IMR-90 (cell line): Measurements from ENCODE around the gene JMJD6. TPM values are rescaled to one million over a fixed set of nuclear protein-coding genes. Genes with fewer than 3 reads are reported as not detected.

Experiments used
- ATAC-seq: fragments of 200-7000 bp; cut with Tn5 transposase; 2 replicates; pipeline ENCODE4 v1.9.1; 2020; ENCODE audit warnings: low read depth, mild to moderate bottlenecking, moderate library complexity
- BruUV-seq: library from RNA; stranded (reverse); fragments of 400-500 nt; replicated peaks from 2 replicates; lab custom pipeline; 2021; lab: Mats Ljungman, UMichigan
- CTCF ChIA-PET: fragments of 300-600 bp; formaldehyde crosslinking; extraction: SDS; loops from one replicate; lab custom pipeline; 2021; ENCODE audit warnings: antibody characterized with exemption; lab: Yijun Ruan, JAX
- POLR2A ChIA-PET: fragments of 300-600 bp; sonication (Branson Sonifier 250); formaldehyde crosslinking; loops from one replicate; lab custom pipeline; 2022; ENCODE audit warnings: antibody characterized with exemption; ENCODE audit not compliant: unreplicated experiment; lab: Charles Lee
- DNase-seq: peaks from one replicate; pipeline ENCODE4 v3.0.0; 2013
- H2AFZ ChIP-seq: replicated peaks from 2 replicates; pipeline ENCODE3; 2013; ENCODE audit warnings: low read length, mild to moderate bottlenecking; ENCODE audit not compliant: poor library complexity
- H2AK5ac ChIP-seq: 2 replicates; pipeline ENCODE4 v1.6.1; 2013; ENCODE audit warnings: low read depth, low read length, inconsistent platforms
- H2AK9ac ChIP-seq: replicated peaks from 2 replicates; pipeline ENCODE3; 2013; ENCODE audit warnings: mild to moderate bottlenecking, low read depth, low read length, moderate library complexity; ENCODE audit not compliant: poor library complexity
- H2BK120ac ChIP-seq: 2 replicates; pipeline ENCODE4 v1.6.1; 2013; ENCODE audit warnings: low read depth, low read length, inconsistent platforms
- H2BK15ac ChIP-seq: 3 replicates; pipeline ENCODE4 v1.6.1; 2013; ENCODE audit warnings: low read depth, low read length, inconsistent platforms
- H2BK20ac ChIP-seq: 2 replicates; pipeline ENCODE4 v1.6.1; 2013; ENCODE audit warnings: low read depth, mild to moderate bottlenecking, inconsistent platforms, low read length, moderate library complexity
- H2BK5ac ChIP-seq: 2 replicates; pipeline ENCODE4 v1.6.1; 2013; ENCODE audit warnings: mild to moderate bottlenecking, low read depth, low read length, inconsistent platforms; ENCODE audit not compliant: poor library complexity, severe bottlenecking
- H3K14ac ChIP-seq: replicated peaks from 2 replicates; pipeline ENCODE4 v1.6.1; 2013; ENCODE audit warnings: low read depth, low read length, inconsistent platforms
- H3K18ac ChIP-seq: 2 replicates; pipeline ENCODE4 v1.6.1; 2013; ENCODE audit warnings: low read depth, low read length, control low read depth
- H3K23ac ChIP-seq: 2 replicates; pipeline ENCODE4 v1.6.1; 2013; ENCODE audit warnings: low read depth, low read length, inconsistent platforms
- H3K27ac ChIP-seq: 2 replicates; pipeline ENCODE4 v1.5.1; 2013; ENCODE audit warnings: mild to moderate bottlenecking, control low read depth, low read length; ENCODE audit not compliant: insufficient read depth
- H3K27me3 ChIP-seq: 2 replicates; pipeline ENCODE4 v1.6.1; 2013; ENCODE audit warnings: low read length; ENCODE audit not compliant: control insufficient read depth, insufficient read depth
- H3K36me3 ChIP-seq: 2 replicates; pipeline ENCODE4 v1.6.1; 2013; ENCODE audit warnings: low read length, mixed read lengths; ENCODE audit not compliant: control insufficient read depth, insufficient read depth
- H3K4ac ChIP-seq: 2 replicates; pipeline ENCODE4 v1.6.1; 2013; ENCODE audit warnings: low read depth, low read length, inconsistent platforms
- H3K4me1 ChIP-seq: 2 replicates; pipeline ENCODE4 v1.6.1; 2013; ENCODE audit warnings: low read length, mixed read lengths; ENCODE audit not compliant: control insufficient read depth, insufficient read depth
- H3K4me2 ChIP-seq: 2 replicates; pipeline ENCODE4 v1.6.1; 2013; ENCODE audit warnings: low read depth, mild to moderate bottlenecking, control low read depth, low read length, moderate library complexity
- H3K4me3 ChIP-seq: 2 replicates; pipeline ENCODE4 v1.5.1; 2013; ENCODE audit warnings: low read depth, mild to moderate bottlenecking, control low read depth, low read length, moderate library complexity; ENCODE audit not compliant: insufficient read depth
- H3K56ac ChIP-seq: 2 replicates; pipeline ENCODE4 v1.6.1; 2013; ENCODE audit warnings: low read length, inconsistent platforms; ENCODE audit not compliant: insufficient read depth; ENCODE audit errors: extremely low read depth
- H3K79me1 ChIP-seq, 2 experiments: 2 replicates each; pipeline ENCODE4 v1.6.1; 2013; ENCODE audit warnings: low read length in 2 of 2, inconsistent platforms in 1 of 2, low read depth in 1 of 2
- H3K9ac ChIP-seq: 2 replicates; pipeline ENCODE4 v1.6.1; 2013; ENCODE audit warnings: low read depth, low read length, control low read depth
- H3K9me1 ChIP-seq: 2 replicates; pipeline ENCODE4 v1.6.1; 2013; ENCODE audit warnings: low read length, inconsistent platforms; ENCODE audit not compliant: insufficient read depth
- H3K9me3 ChIP-seq: 2 replicates; pipeline ENCODE4 v1.6.1; 2013; ENCODE audit warnings: low read length; ENCODE audit not compliant: control insufficient read depth, insufficient read depth
- H4K20me1 ChIP-seq: 2 replicates; pipeline ENCODE4 v1.6.1; 2013; ENCODE audit warnings: low read length, inconsistent platforms; ENCODE audit not compliant: insufficient read depth
- H4K5ac ChIP-seq: 2 replicates; pipeline ENCODE4 v1.6.1; 2013; ENCODE audit warnings: mild to moderate bottlenecking, low read depth, low read length, control low read depth
- H4K8ac ChIP-seq, 2 experiments: 2 replicates each; pipeline ENCODE4 v1.6.1; 2013; ENCODE audit warnings: low read depth in 2 of 2, low read length in 2 of 2, control low read depth in 1 of 2, inconsistent platforms in 1 of 2
- H4K91ac ChIP-seq: 2 replicates; pipeline ENCODE4 v1.6.1; 2013; ENCODE audit warnings: low read depth, low read length, inconsistent platforms; ENCODE audit not compliant: insufficient read depth
- BHLHE40 ChIP-seq: fragments of 150-350 bp; IDR thresholded peaks from 2 replicates; pipeline ENCODE4 v1.6.1; 2016; ENCODE audit warnings: mild to moderate bottlenecking, low read depth, low read length
- CEBPB ChIP-seq: IDR thresholded peaks from 2 replicates; pipeline ENCODE4 v1.6.1; 2012; ENCODE audit warnings: low read depth, low read length, improper control_type of control experiment
- CHD1 ChIP-seq: IDR thresholded peaks from 2 replicates; pipeline ENCODE4 v1.6.1; 2012; ENCODE audit warnings: low read depth, low read length, improper control_type of control experiment
- MAFK ChIP-seq: IDR thresholded peaks from 2 replicates; pipeline ENCODE4 v1.6.1; 2012; ENCODE audit warnings: low read depth, low read length, improper control_type of control experiment
- MAZ ChIP-seq: IDR thresholded peaks from 2 replicates; pipeline ENCODE4 v1.6.1; 2012; ENCODE audit warnings: low read depth, mild to moderate bottlenecking, low read length, improper control_type of control experiment, moderate library complexity, borderline replicate concordance
- MXI1 ChIP-seq: IDR thresholded peaks from 2 replicates; pipeline ENCODE4 v1.6.1; 2012; ENCODE audit warnings: low read depth, mild to moderate bottlenecking, low read length, moderate library complexity, borderline replicate concordance
- NFE2L2 ChIP-seq: fragments of 150-350 bp; IDR thresholded peaks from 2 replicates; pipeline ENCODE4 v1.6.1; 2016; ENCODE audit warnings: low read depth, mild to moderate bottlenecking, low read length
- POLR2A ChIP-seq: IDR thresholded peaks from 2 replicates; pipeline ENCODE4 v1.6.1; 2012; ENCODE audit warnings: mild to moderate bottlenecking, low read depth, low read length
- RAD21 ChIP-seq: IDR thresholded peaks from 2 replicates; pipeline ENCODE4 v1.6.1; 2012; ENCODE audit warnings: low read length, improper control_type of control experiment
- RCOR1 ChIP-seq: IDR thresholded peaks from 2 replicates; pipeline ENCODE4 v1.6.1; 2012; ENCODE audit warnings: mild to moderate bottlenecking, low read length, improper control_type of control experiment; ENCODE audit not compliant: insufficient replicate concordance
- RFX5 ChIP-seq: IDR thresholded peaks from 2 replicates; pipeline ENCODE4 v1.8.0; 2012; ENCODE audit warnings: low read depth, mild to moderate bottlenecking, low read length, moderate library complexity
- SMC3 ChIP-seq: fragments of 150-350 bp; IDR thresholded peaks from 2 replicates; pipeline ENCODE4 v1.6.1; 2016; ENCODE audit warnings: low read depth, mild to moderate bottlenecking, antibody characterized with exemption, low read length, moderate library complexity
- WGBS, 2 experiments: methylation state at CpG; one replicate each; pipeline versions ENCODE4 v1.1.5 to v1.1.7; 2013; ENCODE audit warnings: missing lambda C conversion rate in 2 of 2; ENCODE audit not compliant: insufficient read length in 1 of 2; ENCODE audit errors: extremely low coverage in 2 of 2; 5-methylcytosine and 5-hydroxymethylcytosine counted together
- dilution Hi-C: fragments of 300-500 bp; cut with HindIII; formaldehyde crosslinking; loops from one replicate; pipeline ENCODE4 v1.14.3; 2018; ENCODE audit warnings: low sequenced_read_pairs; ENCODE audit not compliant: unreplicated experiment
- in situ Hi-C: fragments of 300-500 bp; cut with MboI; formaldehyde crosslinking; loops from 3 replicates; pipeline ENCODE4 v1.14.3; 2019; ENCODE audit warnings: low sequenced_read_pairs, inconsistent platforms, mixed read lengths
- intact Hi-C: fragments of 100-400 bp; cut with micrococcal nuclease; formaldehyde crosslinking; loops from 2 replicates; pipeline ENCODE4 v1.10.0; 2022
- polyA plus RNA-seq, 3 experiments: library from polyadenylated mRNA; depleted of rRNA; stranded (reverse); fragments of >200 nt; gene quantifications; 2 replicates each; pipeline ENCODE4 v1.2.3, GENCODE V29; 2012; ENCODE audit warnings: low replicate concordance in 1 of 3
- total RNA-seq: library from RNA; depleted of rRNA; stranded (reverse); fragments of >200 nt; gene quantifications from 2 replicates; pipeline ENCODE4 v1.2.3, GENCODE V29; 2012
- TF ChIP-seq, protein P1 (sequence below): fragments of 150-350 bp; IDR thresholded peaks from 2 replicates; pipeline ENCODE4 v1.6.1; 2016; ENCODE audit warnings: low read depth, mild to moderate bottlenecking, low read length, moderate library complexity, borderline replicate concordance
- TF ChIP-seq, protein P2 (sequence below): fragments of 150-350 bp; IDR thresholded peaks from 2 replicates; pipeline ENCODE4 v1.6.1; 2017; ENCODE audit warnings: mild to moderate bottlenecking, antibody characterized with exemption, low read length, low read depth

JMJD6 gene
- total and polyA plus RNA-seq, 2 of the 4 experiments (the other 2 are of a cell fraction), result 24.4 to 33.7 TPM

- Histone ChIP-seq H3K56ac (no peak overlapping the region), H2AK5ac (no peak overlapping the region), H3K4me3 (no peak overlapping the region), H3K23ac (no peak overlapping the region), H4K20me1 (no peaks in the 10 kb centered on the region), H2BK20ac (no peak overlapping the region), H3K9ac (no peak overlapping the region), H3K9me1 (peaks cover 5% of the 10 kb centered on the region; the same call in 1 of the 2 replicates), H2BK120ac (no peak overlapping the region), H3K9me3 (no peaks in the 10 kb centered on the region), H3K4ac (no peak overlapping the region), H3K79me1 (0 out of 4 replicates have a peak, but pooled peaks cover 0 to 3% of the 10 kb centered on the region in 2 experiments), H3K4me2 (no peak overlapping the region), H4K5ac (no peak overlapping the region), H4K91ac (no peak overlapping the region), H3K27ac (no peak overlapping the region), H2AFZ (no peak overlapping the region), H3K36me3 (peaks cover 17% of the 10 kb centered on the region), H3K14ac (no peak overlapping the region), H2BK15ac (no peak overlapping the region), H3K27me3 (no peaks in the 10 kb centered on the region), H3K4me1 (no peaks in the 10 kb centered on the region), H2AK9ac (no peak overlapping the region), H2BK5ac (no peak overlapping the region), H3K18ac (no peak overlapping the region), H4K8ac (no peak overlapping the region)
- in situ Hi-C loops (no loop called here), intact Hi-C loops (no loop called here), dilution Hi-C loops (no loop called here)
- ChIA-PET CTCF (no interaction called here), POLR2A (no interaction called here)
- ATAC-seq (no peak), DNase-seq (no peak)
- WGBS, 2 experiments, result no CpG with 5 or more reads among the region's 2 CpGs
- BruUV-seq, result no TSS peak
- TF ChIP-seq BHLHE40, result no peak
- TF ChIP-seq CHD1, result no peak
- no peak for TF ChIP-seq MAFK
- TF ChIP-seq, protein P1, sequence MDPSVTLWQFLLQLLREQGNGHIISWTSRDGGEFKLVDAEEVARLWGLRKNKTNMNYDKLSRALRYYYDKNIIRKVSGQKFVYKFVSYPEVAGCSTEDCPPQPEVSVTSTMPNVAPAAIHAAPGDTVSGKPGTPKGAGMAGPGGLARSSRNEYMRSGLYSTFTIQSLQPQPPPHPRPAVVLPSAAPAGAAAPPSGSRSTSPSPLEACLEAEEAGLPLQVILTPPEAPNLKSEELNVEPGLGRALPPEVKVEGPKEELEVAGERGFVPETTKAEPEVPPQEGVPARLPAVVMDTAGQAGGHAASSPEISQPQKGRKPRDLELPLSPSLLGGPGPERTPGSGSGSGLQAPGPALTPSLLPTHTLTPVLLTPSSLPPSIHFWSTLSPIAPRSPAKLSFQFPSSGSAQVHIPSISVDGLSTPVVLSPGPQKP, result no peak
- no peak for TF ChIP-seq RFX5
- no peak for TF ChIP-seq RAD21
- TF ChIP-seq, protein P2, sequence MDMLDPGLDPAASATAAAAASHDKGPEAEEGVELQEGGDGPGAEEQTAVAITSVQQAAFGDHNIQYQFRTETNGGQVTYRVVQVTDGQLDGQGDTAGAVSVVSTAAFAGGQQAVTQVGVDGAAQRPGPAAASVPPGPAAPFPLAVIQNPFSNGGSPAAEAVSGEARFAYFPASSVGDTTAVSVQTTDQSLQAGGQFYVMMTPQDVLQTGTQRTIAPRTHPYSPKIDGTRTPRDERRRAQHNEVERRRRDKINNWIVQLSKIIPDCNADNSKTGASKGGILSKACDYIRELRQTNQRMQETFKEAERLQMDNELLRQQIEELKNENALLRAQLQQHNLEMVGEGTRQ, result no peak
- TF ChIP-seq RCOR1, result no peak
- TF ChIP-seq MXI1, result no peak
- TF ChIP-seq POLR2A, result no peak
- no peak for TF ChIP-seq SMC3
- no peak for TF ChIP-seq NFE2L2
- TF ChIP-seq MAZ, result no peak
- no peak for TF ChIP-seq CEBPB
Observed at GRCh38 chr17:76755285-76755684, 28.9 kb upstream of the JMJD6 start.
